HG02884 (cell line): Measurements from ENCODE around the gene TNFAIP6.

Experiments
- ATAC-seq: cut with Tn5 transposase; IDR thresholded peaks from one replicate; pipeline ENCODE4 v1.9.1; 2021; ENCODE audit warnings: mild to moderate bottlenecking, moderate library complexity; ENCODE audit not compliant: unreplicated experiment

TNFAIP6 gene

DNA sequence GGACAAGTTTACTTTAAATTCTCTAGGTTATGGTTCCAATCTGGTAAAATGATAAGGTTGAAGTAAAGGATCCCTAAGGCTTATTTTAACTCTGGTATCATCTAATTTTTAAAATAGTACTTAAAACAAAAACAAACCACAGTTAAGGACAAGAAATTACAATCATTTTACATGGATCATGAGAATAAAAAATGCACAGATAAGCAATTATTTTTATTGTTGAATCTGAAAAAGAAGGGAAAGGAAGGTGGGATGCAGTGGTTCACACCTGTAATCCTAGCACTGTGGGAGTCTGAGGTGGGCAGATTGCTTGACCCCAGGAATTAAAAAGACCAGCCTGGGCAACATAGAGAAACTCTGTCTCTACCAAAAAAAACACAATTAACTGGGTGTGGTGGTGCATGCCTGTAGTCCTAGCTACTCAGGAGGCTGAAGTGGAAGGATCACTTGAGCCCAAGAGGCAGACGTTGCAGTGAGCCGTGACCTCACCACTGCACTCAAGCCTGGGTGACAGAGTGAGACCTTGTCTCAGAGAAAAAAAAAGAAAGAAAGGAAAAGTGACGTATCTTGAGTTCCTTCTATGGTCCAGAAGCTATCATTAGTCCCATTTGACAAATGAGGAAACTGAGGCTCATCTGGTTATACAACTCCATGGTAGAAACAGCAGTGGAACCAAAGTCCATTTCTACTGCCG lies 2.5 kb downstream of the TNFAIP6 start:
- ATAC-seq, result no peak

DNA sequence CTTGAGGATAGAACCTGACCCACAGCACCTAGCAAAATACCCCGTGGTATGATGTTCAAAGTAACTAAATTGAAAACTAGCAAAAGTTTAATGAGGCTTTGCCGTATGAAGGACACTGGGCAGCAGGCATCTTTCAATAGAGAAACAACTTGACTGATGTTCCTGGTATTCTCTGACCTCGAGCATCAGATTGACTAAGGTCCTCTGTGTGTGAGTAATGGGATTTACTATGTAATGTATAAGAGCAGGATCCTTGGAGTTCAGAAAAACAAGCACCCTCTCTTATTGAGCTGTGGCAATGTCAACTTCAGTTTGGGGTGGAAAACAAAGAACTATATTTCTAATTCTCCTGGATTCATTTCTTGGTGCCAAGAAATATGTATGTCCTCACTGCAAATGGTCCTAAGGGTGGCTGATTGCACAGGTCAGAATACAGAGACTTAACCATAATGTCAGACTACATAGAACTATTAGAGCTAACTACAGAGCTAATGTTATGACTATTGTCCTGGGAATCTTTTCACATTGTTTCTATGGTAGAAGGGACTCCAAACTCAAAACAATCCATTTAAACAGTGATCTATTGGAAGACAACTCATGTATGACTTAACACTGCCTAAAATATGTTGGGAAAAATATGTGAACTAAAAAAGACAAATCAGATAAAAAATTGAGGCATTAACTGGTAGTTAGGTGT lies 4.4 kb downstream of the TNFAIP6 start:
- ATAC-seq, result no peak

DNA sequence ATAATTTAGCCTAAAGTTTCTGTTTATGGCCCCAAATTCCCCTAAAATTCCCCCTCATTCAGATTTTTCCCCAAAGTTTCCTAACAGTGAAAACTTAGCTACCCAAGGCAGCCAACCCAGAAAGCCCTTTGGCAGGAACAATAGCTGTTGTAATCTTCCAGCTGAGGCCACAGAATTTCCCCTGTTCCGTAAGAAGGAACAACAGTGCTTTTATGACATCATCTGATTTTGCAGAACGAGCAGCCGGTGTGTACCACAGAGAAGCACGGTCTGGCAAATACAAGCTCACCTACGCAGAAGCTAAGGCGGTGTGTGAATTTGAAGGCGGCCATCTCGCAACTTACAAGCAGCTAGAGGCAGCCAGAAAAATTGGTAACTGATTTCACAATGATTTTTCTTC lies 6.3 kb downstream of the TNFAIP6 start:
- peak; percentile 73 for ATAC-seq

DNA sequence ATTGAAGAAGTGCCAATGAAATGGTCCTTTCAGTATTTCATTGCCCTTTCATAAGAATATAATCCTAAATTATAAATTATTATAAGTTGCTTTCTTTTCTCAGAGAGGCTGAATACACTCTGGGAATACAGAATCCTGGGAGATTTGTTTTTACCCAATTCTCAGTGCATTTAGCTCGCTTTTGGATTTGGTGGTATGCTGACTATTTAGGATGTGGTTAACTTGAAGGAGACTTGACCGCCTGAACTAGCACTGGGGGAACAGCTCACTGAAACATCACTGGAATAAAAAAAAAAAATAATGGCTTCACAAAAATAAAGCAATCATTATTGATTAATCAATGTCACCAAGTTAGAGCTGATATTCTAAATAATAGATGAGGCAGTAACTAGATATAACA lies 10.2 kb downstream of the TNFAIP6 start:
- ATAC-seq, result no peak

DNA sequence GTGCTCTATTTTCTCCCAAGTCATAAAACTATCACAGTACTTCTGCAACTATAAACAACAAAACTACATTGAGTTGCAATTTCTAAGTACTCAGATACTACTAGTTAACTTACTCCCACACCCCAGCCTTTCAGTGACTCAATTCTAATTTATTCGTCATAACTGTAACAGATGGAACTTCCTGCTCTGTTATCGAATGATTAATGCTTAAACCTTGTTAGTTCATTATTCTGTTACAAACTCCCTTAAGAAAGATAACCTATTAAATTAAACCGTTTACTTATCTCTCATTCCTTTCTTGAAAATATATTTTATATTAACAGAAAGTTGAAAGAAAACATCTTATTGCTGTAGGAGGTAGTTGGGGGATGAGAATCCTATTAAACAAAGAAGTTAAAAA lies 17.0 kb downstream of the TNFAIP6 start:
- ATAC-seq, result peak; percentile 77

DNA sequence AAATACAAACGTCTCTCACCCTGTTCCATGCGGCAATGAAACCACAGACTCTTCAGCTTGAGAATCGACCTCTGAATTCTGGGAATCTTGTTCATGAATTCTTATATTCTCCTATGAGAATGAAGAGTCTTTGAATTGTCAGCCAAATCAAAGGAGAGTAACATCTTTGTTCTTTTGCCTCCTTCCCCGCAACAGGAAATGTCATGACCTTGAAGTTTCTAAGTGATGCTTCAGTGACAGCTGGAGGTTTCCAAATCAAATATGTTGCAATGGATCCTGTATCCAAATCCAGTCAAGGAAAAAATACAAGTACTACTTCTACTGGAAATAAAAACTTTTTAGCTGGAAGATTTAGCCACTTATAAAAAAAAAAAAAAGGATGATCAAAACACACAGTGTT lies 21.8 kb downstream of the TNFAIP6 start:
- ATAC-seq, result no peak

DNA sequence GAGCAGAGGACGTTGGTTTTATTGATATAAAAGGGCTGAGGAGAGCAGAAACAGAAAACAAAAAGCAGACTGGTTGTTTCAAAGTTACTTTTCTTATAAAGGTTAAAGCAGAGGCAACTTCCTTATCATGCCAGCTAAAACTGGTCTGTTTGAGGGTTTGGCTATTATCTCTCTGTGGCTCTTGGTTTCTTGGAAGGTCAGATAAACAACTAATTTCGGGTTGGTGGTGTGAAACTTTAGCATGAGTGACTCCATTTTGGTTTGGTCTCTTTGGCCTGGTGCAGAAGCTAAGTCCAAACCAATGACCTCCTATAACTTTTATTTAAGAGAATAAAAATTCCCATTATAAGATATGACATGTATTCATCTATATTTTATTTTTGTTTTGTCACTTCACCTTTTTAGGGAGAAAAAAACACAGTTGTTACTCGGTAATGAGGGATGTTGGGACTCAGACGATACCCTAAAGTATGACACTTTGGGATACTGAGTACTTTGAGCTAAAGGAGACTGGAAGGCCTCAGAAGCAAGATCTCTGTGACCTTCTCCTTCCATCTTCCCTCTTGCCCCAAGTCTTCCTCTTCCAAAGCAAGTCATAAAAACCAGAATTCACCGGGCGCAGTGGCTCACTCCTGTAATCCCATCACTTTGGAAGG lies 23.3 kb downstream of the TNFAIP6 start:
- no peak for ATAC-seq

DNA sequence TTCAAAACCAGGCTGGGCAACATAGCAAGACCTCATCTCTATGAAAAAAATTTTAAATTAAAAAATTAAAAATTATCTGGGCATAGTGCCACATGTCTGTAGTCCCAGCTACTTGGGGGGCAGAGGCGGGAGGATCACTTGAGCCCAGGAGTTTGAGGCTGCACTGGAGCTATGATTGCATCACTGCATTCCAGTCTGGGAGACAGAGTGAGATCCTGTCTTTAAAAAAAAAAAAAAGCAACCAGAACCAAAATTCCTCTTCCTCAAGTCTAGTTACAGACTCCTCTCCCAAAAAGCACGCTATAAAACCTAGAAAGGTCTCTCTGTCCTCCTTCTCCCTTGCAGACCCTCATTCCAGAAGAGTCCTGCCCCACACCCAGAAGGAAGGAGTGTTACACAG lies 23.9 kb downstream of the TNFAIP6 start:
- ATAC-seq, result no peak

DNA sequence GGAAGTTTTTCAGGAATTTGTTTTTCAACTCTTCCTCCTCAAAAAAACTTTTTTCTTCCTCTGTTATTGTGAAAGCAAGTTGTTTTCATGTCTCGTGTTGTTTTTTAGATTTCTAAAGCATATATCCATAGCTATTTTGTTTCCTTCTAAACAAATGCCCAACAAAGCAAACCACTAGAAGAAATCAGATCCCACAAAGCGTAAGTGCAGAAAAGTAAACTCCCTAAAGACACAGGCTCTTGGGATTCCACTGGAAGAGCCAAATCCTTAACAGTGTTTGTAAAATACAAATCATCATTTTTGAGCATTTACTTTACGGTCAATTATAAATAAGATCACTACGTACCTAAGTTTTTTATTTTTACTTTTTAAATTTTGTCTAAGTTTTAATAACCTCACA lies 30.6 kb downstream of the TNFAIP6 start:
- ATAC-seq, result no peak

DNA sequence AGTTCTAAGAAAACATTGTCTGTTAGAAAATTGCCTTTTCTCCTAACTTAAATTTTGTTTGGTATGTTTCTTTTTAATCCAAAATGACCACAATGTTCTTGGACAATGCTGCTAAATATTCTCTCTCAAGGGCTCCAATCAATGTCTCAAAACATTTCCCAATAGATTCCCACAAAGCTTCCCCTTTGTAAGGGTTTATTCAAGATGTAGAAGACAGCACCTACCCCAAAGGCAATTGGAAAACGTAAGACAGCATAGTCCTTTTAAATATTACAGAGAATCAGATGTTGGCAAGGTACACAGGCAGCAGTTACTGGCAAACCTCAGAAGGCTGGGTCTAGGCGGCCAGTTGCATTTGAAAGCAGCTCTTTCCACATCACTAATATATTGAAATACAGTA lies 34.0 kb downstream of the TNFAIP6 start:
- ATAC-seq, result no peak

DNA sequence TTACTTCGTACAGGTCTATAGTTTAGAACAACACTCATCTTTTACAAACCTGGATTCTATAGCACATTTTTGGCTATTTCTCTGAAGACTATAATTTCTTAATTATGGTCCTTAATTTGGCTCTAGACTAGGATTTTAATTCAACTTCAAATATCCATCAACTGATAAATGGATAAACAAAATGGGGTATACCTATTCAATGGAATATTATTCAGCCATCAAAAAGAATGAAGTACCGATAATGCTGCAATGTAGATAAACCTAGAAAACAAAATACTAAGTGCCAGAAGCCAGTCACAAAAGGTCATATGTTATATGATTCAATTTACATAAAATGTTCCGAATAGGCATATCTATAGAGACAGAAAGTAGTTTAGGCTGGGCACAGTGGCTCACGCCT lies 37.1 kb downstream of the TNFAIP6 start:
- ATAC-seq, result no peak

DNA sequence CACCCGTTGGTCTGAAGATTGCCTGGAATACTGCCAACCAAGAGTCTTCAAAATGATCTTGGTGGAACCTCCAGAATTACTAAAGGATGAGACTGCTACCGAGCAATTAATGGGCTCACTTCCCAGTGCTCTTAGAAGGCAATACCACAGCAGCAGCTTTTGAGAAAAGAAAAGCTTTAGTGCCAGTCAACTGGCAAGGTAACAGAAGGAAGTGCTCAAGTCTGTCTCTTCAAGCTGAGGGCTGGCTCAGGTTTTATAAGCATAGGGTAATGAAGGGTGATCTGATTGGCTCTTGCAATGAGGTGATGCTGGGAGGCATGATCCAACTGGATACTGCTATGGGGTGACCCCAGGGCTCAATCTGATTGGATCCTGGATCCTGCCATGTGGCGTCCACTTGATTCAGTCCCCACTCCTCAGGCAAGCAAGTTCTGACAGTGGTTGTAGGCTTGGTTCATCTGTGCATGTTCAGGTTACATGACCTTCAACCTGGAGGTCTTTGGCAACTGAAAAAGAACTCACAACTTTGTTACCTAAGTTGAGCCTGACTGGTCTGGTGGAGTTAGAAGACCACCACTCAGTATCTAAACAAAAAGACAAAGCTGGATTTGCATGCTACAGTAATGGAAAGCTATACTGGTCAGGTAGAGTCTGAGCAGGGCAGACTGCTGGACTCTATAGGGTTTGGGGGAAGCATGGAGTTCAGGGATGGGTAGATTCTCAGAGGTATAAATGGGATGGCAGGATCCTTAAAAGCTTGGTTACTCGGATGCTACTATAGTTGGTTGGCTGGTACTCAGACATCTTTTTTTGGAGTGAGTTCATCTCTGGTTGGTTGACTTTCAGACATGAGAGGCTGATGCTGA lies 38.4 kb downstream of the TNFAIP6 start:
- no peak for ATAC-seq

DNA sequence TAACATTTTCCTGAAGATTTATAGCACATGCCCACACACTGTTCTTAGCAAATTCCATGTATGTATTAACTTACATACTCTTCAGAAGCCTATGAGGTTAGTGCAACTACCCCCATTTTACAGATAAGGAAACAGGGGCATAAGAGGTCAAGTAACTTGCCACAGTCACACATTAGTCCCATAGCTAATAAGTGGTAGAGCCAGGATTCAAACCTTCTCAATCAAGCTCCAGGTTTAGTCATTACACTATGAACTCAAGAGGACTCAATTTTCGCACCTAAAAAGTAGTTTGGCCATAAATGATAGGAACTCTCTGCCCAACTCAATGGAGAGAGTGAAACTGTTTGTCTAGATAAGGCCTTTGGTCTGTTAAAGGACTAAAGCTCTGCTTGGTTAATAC lies 42.6 kb downstream of the TNFAIP6 start:
- ATAC-seq, result no peak

DNA sequence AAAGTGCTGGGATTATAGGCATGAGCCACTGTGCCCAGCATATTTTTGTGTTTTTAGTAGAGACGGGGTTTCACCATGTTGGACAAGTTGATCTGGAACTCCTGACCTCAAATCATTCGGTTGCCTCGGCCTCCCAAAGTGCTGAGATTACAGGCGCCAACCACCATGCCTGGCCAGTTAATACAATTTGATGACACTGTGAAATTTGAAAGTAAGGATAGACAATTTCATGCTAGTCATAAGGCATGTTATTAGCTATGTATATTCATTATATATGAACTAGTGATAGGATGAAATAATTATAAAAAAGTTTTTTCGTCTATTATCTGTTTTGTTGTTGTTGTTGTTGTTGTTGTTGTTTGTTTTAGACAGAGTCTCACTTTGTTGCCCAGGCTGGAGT lies 43.8 kb downstream of the TNFAIP6 start:
- no peak for ATAC-seq

DNA sequence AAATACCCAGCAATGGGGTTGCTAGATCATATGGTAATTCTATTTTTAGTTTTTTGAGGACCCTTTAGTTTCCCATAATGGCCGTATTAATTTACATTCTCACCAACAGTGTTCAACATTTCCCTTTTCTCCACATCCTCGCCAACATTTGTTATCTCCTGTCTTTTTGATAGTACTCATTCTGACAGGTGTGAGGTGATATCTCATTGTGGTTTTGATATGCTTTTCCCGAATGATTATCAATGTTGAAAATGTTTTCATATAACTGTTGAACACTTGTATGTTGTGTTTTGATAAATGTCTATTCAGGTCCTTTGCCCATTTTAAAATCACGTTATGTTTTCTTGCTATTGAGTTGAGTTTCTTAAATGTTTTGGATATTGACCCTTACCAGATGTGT lies 46.5 kb downstream of the TNFAIP6 start:
- ATAC-seq, result no peak

DNA sequence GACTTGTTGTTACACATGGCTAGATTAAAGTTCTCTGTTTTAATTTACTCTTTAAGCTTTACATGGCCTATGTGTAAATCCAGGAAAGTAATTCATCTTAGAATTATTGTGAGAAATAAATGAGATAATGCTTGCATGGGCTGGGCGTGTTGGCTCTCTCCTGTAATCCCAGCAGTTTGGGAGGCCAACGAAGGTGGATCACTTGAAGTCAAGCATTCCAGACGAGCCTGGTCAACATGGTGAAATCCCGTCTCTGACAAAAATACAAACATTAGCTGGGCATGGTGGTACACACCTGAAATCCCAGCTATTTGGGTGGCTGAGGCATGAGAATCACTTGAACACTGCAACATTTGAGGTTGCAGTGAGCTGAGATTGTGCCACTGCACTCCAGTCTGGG lies 48.0 kb downstream of the TNFAIP6 start:
- no peak for ATAC-seq

DNA sequence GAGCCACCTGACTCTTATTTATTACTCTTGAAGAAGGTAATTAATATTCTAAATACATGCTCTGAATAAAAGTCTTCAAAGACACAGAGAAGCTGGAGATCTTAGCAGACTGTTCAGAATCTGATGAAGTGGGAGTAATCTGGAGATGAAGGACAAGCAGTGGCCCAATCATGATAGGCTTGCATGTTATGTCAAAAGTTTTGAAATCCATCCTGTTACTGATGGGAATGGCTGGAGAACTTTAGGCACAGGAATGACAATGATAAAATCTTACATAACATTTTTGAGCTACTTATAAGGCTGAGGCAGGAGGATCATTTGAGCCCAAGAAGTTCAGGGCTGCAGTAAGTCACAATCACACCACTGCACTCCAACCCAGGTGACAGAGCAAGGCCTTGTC lies 49.9 kb downstream of the TNFAIP6 start:
- no peak for ATAC-seq

DNA sequence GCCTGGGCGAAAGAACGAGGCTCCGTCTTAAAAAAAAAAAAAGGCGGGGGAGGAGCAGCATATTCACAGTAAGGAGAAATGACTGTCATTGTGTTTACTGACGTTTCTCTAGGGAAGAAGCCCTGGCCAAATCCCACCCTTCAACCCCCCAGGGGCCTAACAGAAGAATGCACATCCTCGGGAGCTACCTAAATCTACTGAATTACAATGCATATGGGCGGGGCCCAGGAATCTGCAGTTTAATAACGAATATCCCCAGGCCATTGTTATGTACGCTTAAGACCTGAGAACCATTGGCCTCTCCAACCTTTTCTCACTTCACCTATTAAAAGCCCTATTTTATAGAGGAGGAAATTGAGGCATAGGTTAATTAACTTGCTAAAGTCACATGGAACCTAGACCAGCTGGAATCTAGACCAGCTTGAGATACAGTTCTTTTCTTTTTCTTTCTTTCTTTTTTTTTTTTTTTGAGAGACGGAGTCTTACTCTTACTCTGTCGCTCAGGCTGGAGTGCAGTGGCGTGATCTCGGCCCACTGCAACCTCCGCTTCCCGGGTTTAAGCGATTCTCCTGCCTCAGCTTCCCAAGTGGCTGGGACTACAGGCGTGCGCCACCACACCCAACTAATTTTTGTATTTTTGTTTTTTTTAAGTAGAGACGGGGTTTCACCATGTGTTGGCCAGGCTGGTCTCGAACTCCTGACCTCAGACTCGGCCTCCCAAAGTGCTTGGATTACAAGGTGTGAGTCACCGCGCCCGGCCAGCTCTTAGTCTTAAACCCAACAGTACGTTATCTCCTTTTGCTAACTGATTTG lies 51.6 kb downstream of the TNFAIP6 start:
- no peak for ATAC-seq

DNA sequence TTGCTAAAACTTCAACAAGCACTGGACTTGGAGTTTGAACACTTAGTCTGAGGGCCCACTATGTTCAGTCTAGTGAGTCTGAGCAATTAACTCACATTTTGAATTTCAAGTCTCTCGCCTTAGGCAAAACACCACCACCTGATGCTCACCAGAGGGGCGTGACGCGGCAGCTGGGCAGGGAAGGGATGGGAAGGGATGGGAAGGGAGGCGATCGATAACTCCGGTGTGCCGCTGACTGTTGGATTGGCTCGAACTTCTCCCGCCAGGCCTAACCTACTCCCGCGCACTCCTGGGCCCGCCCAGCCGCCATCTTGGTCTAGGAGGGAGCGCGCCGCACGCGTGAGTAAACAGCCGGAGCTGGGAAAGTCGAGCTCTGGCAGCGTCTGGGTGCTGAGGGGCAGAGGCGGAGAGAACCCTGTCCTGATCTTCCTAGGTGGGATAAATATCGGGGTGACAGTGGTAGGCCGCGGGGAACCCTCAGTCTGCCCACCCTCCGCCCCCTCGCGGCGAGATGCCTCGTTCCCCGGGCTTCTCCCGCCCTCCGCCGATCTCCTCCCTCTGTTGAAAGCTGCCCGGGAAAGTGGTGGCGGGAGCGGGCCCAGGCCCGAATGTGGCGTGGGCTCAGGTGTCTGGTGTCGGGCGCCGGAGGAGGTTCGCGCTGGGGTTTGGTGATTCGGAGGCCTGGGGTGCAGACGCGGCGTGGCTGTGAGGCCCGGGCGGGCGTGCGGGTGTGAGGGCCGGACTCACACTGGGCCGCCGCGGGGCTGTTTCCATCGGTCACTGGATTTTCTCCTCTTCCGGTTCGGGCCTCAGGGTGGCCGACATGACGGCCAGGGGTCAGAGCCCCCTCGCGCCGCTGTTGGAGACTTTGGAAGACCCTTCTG lies 52.5 kb downstream of the TNFAIP6 start, which contains the start of gene RIF1:
Gene RIF1, plus strand, starts transcription at position 302 of the 884 bp plus-strand sequence. Its CDS starts 522 bp downstream, at position 824.
- ATAC-seq, result peak; percentile 92
